Panc1 (cell line): Measurements from ENCODE around the gene C17orf75.
A peak's percentile ranks its signal among the peaks of the same experiment; 100 is the strongest.

ENCODE experiments used
- POLR2AphosphoS5 ChIP-seq: IDR thresholded peaks from 2 replicates; pipeline ENCODE4 v1.6.1; 2012; ENCODE audit warnings: mild to moderate bottlenecking, low read depth, low read length, moderate library complexity
- TCF7L2 ChIP-seq: IDR thresholded peaks from 2 replicates; pipeline ENCODE4 v1.6.1; 2011; ENCODE audit warnings: mild to moderate bottlenecking, low read depth, low read length, inconsistent platforms
- TF ChIP-seq, protein P1 (sequence below): fragments of 450-650 bp; IDR thresholded peaks from 2 replicates; pipeline ENCODE4 v1.5.1; 2017; ENCODE audit warnings: mild to moderate bottlenecking

DNA sequence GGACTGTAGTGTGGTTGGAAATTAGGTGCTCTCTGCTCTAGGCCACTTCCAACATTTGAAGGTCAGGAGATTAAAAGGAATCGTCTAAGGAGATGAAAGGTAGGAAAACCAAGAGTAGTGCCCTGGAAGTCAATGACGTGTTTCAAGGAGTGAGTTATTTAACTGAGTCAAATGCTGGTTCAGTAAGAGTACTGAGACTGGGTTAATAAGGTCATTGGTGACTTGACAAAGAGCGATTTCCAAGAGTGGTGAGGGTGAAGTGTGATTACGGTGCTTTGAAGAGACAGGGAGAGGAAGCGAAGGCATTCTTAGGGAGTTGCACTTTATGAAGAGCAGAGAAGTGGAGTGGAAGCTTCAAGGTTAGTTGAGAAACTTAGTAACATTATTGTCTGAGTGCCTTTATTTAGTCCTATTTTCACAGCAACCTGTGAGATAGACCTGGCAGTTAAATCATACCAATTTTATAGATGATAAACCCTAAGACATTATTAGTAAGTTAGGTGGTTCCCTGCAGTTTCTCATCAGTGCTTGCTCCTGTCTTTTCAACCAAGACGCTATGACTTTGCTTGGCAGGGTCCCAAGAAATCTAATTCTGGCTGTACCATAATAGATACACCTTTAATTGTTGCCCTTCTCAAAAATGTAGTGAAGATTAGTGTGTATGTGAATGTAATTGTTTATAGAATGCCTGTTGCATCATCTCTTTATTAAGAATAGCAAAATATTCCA is 13.8 kb upstream of the C17orf75 start:
- TF ChIP-seq, protein P1, sequence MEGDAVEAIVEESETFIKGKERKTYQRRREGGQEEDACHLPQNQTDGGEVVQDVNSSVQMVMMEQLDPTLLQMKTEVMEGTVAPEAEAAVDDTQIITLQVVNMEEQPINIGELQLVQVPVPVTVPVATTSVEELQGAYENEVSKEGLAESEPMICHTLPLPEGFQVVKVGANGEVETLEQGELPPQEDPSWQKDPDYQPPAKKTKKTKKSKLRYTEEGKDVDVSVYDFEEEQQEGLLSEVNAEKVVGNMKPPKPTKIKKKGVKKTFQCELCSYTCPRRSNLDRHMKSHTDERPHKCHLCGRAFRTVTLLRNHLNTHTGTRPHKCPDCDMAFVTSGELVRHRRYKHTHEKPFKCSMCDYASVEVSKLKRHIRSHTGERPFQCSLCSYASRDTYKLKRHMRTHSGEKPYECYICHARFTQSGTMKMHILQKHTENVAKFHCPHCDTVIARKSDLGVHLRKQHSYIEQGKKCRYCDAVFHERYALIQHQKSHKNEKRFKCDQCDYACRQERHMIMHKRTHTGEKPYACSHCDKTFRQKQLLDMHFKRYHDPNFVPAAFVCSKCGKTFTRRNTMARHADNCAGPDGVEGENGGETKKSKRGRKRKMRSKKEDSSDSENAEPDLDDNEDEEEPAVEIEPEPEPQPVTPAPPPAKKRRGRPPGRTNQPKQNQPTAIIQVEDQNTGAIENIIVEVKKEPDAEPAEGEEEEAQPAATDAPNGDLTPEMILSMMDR, result no peak
- TF ChIP-seq TCF7L2, result no peak
- TF ChIP-seq POLR2AphosphoS5, result peak; percentile 65; the same call in 1 of the 2 replicates
